Left lung (tissue), 10 donors: ENCODE data around the gene ROR2. TPM values are rescaled to one million over a fixed set of nuclear protein-coding genes. Genes with fewer than 3 reads are reported as not detected.

Experiments used
- ATAC-seq: fragments of 200-7000 bp; cut with Tn5 transposase; one replicate; pipeline ENCODE4 v1.9.1; 2020; ENCODE audit warnings: moderate library complexity
- DNase-seq, 4 donors: peaks; one replicate each; pipeline ENCODE4 v3.0.0-alpha.2; 2013 to 2020
- H3K27ac ChIP-seq, 2 donors: fragments of 200-600 bp; sonication (generic) in 1 of 2; one replicate each; pipeline versions ENCODE4 v1.5.0 to v1.8.0; 2020 to 2021
- H3K27me3 ChIP-seq, 2 donors: fragments of 200-600 bp; sonication (generic) in 1 of 2; one replicate each; pipeline versions ENCODE4 v1.5.0 to v1.8.0; 2020 to 2021
- H3K36me3 ChIP-seq, 2 donors: fragments of 200-600 bp; sonication (generic) in 1 of 2; one replicate each; pipeline versions ENCODE4 v1.5.0 to v1.8.0; 2020 to 2021
- H3K4me1 ChIP-seq, 2 donors: fragments of 200-600 bp; one replicate each; pipeline ENCODE4 v1.8.0; 2021
- H3K4me3 ChIP-seq, 2 donors: fragments of 200-600 bp; sonication (generic) in 1 of 2; one replicate each; pipeline versions ENCODE4 v1.5.0 to v1.8.0; 2020 to 2021; ENCODE audit warnings: mild to moderate bottlenecking in 1 of 2
- H3K9me3 ChIP-seq, 2 donors: fragments of 200-600 bp; sonication (generic) in 1 of 2; one replicate each; pipeline versions ENCODE4 v1.5.0 to v1.8.0; 2020 to 2021
- CTCF ChIP-seq, 2 donors: fragments of 200-600 bp; sonication (generic) in 1 of 2; IDR thresholded peaks; one replicate each; pipeline versions ENCODE4 v1.5.0 to v1.8.0; 2021; ENCODE audit warnings: antibody characterized with exemption in 2 of 2
- intact Hi-C, 2 donors: fragments of 100-400 bp; cut with DNase I; formaldehyde crosslinking; loops; one replicate each; pipeline versions ENCODE4 v1.11.2 to v1.14.2; 2022
- polyA plus RNA-seq, 6 donors: library from polyadenylated mRNA; unstranded; fragments of 120-200 nt; gene quantifications; one replicate each; pipeline ENCODE4 v1.2.1, GENCODE V29; 2013; ENCODE audit not compliant: insufficient read length in 6 of 6
- total RNA-seq, 2 donors: library from RNA; stranded (reverse); fragmentation: NEBNext Ultra II Directional; extraction: Animal tissue kit (Norgen Biotek cat#: 25700); gene quantifications; one replicate each; pipeline ENCODE4 v1.2.1, GENCODE V29; 2021
- donor health status: DM: no; HTN: yes; CAD: no.
- donor health status: DM: no; HTN: no; CAD: no.

ROR2 gene
- total and polyA plus RNA-seq, 8 donors = 11.5 to 36.5 (median 29.7) TPM

- no peak for TF ChIP-seq CTCF (IDR thresholded peaks at IDR 0.05)
- ATAC-seq (no peak), DNase-seq (no peak)
- intact Hi-C loops = no loop called here
- Histone ChIP-seq H3K9me3 (no peaks in the 10 kb centered on the region), H3K36me3 (no peaks in the 10 kb centered on the region), H3K27ac (no peak overlapping the region), H3K27me3 (no peaks in the 10 kb centered on the region), H3K4me3 (no peak overlapping the region), H3K4me1 (no peaks in the 10 kb centered on the region)
Observed at GRCh38 chr9:91783876-91784672, 166.0 kb downstream of the ROR2 start.

- H3K36me3 ChIP-seq = no peaks in the 10 kb centered on the region
- no peak overlapping the region for H3K27ac ChIP-seq
- no peak overlapping the region for H3K4me3 ChIP-seq
- TF ChIP-seq CTCF (IDR thresholded peaks at IDR 0.05) = no peak
- no peaks in the 10 kb centered on the region for H3K4me1 ChIP-seq
- H3K9me3 ChIP-seq = no peaks in the 10 kb centered on the region
- ATAC-seq = no peak
- intact Hi-C loops = no loop called here
- no peak for DNase-seq
- H3K27me3 ChIP-seq = peaks cover 0 to 2% of the 10 kb centered on the region in 2 donors
Observed at GRCh38 chr9:91783411-91783810, 166.6 kb downstream of the ROR2 start.

GRCh38 chr9:91782708-91783214, 167.3 kb downstream of the ROR2 start:
- DNase-seq = no peak
- intact Hi-C loops = no loop called here
- TF ChIP-seq CTCF (IDR thresholded peaks at IDR 0.05) = no peak
- no peak overlapping the region for H3K4me3 ChIP-seq
- H3K4me1 ChIP-seq = no peaks in the 10 kb centered on the region
- peaks cover 0 to 7% of the 10 kb centered on the region in 2 donors for H3K27me3 ChIP-seq
- H3K36me3 ChIP-seq = no peaks in the 10 kb centered on the region
- no peak for ATAC-seq
- no peak overlapping the region for H3K27ac ChIP-seq
- H3K9me3 ChIP-seq = no peaks in the 10 kb centered on the region

GRCh38 chr9:91781906-91782305, 168.1 kb downstream of the ROR2 start:
- intact Hi-C loops = no loop called here
- Histone ChIP-seq H3K9me3 (no peaks in the 10 kb centered on the region), H3K27ac (no peak overlapping the region), H3K36me3 (no peaks in the 10 kb centered on the region), H3K4me1 (peaks cover 0 to 4% of the 10 kb centered on the region in 2 donors), H3K27me3 (peaks cover 0 to 7% of the 10 kb centered on the region in 2 donors), H3K4me3 (no peak overlapping the region)
- no peak for TF ChIP-seq CTCF (IDR thresholded peaks at IDR 0.05)
- no peak for DNase-seq
- no peak for ATAC-seq

GRCh38 chr9:91781116-91781515, 168.9 kb downstream of the ROR2 start:
- peaks cover 0 to 7% of the 10 kb centered on the region in 2 donors for H3K4me1 ChIP-seq

More at GRCh38 chr9:91781116-91781515, 168.9 kb downstream of the ROR2 start:
- intact Hi-C loops = no loop called here
- no peak overlapping the region for H3K27ac ChIP-seq
- no peaks in the 10 kb centered on the region for H3K36me3 ChIP-seq
- H3K9me3 ChIP-seq = no peaks in the 10 kb centered on the region
- H3K27me3 ChIP-seq = peaks cover 0 to 11% of the 10 kb centered on the region in 2 donors
- ATAC-seq (no peak), DNase-seq (no peak)
- no peak overlapping the region for H3K4me3 ChIP-seq
- no peak for TF ChIP-seq CTCF (IDR thresholded peaks at IDR 0.05)
